Activated CD4-positive, alpha-beta T cell treated with anti-CD3 and anti-CD28 coated beads, Interleukin-2, amount 10 ng/mL, durations not matched to agents 24 days and 14 days (primary cell): ENCODE results near the gene LACTB. TPM values are rescaled to one million over a fixed set of nuclear protein-coding genes. Genes with fewer than 3 reads are reported as not detected.
"Not testable (repeated sequence)": the region's sequence is repeated elsewhere in the genome, so short reads cannot be mapped to it uniquely, and the experiment has no call there.

Experiments used
- DNase-seq: peaks from one replicate; pipeline ENCODE4 v3.0.0; 2022
- H3K27ac Mint-ChIP-seq: one replicate; pipeline ENCODE4 v1.8.0; 2022; ENCODE audit warnings: mild to moderate bottlenecking, mixed read lengths
- H3K27me3 Mint-ChIP-seq: one replicate; pipeline ENCODE4 v1.8.0; 2022; ENCODE audit warnings: mixed read lengths
- H3K36me3 Mint-ChIP-seq: one replicate; pipeline ENCODE4 v1.8.0; 2022; ENCODE audit warnings: low read depth, mild to moderate bottlenecking, mixed read lengths
- H3K4me1 Mint-ChIP-seq: one replicate; pipeline ENCODE4 v1.8.0; 2021; ENCODE audit warnings: mixed read lengths
- H3K4me3 Mint-ChIP-seq: one replicate; pipeline ENCODE4 v1.8.0; 2022; ENCODE audit warnings: mild to moderate bottlenecking, moderate library complexity, mixed read lengths
- H3K9me3 Mint-ChIP-seq: one replicate; pipeline ENCODE4 v1.8.0; 2021; ENCODE audit warnings: mixed read lengths
- intact Hi-C: fragments of 100-400 bp; cut with micrococcal nuclease; formaldehyde crosslinking; loops from one replicate; pipeline ENCODE4 v1.15.1; 2023
- total RNA-seq: library from RNA; stranded (reverse); gene quantifications from 2 replicates; pipeline ENCODE4 v1.2.3, GENCODE V29; 2022

Gene LACTB
- total RNA-seq, 1 donor from 2014 or later, result 15.7 TPM

GRCh38 chr15:63098901-63099300 lies 22.8 kb upstream of the LACTB start:
- H3K27ac Mint-ChIP-seq, H3K36me3 Mint-ChIP-seq, H3K27me3 Mint-ChIP-seq, H3K9me3 Mint-ChIP-seq, H3K4me3 Mint-ChIP-seq, DNase-seq, intact Hi-C loops, H3K4me1 Mint-ChIP-seq: not testable (repeated sequence)

DNA sequence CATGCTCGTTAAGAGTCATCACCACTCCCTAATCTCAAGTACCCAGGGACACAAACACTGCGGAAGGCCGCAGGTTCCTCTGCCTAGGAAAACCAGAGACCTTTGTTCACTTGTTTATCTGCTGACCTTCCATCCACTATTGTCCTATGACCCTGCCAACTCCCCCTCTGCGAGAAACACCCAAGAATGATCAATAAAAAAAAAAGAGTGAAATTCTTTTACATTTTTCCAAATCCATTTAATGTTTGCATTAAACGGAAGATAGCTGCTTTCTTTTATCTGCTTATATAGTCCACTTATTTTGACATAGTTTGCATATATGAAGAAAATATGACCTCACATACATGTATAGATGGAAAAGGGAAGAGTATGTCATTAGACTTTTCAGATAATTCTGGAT lies 22.1 kb upstream of the LACTB start:
- H3K36me3 Mint-ChIP-seq, intact Hi-C loops, H3K4me3 Mint-ChIP-seq, H3K27ac Mint-ChIP-seq, H3K27me3 Mint-ChIP-seq, DNase-seq, H3K9me3 Mint-ChIP-seq, H3K4me1 Mint-ChIP-seq: not testable (repeated sequence)

DNA sequence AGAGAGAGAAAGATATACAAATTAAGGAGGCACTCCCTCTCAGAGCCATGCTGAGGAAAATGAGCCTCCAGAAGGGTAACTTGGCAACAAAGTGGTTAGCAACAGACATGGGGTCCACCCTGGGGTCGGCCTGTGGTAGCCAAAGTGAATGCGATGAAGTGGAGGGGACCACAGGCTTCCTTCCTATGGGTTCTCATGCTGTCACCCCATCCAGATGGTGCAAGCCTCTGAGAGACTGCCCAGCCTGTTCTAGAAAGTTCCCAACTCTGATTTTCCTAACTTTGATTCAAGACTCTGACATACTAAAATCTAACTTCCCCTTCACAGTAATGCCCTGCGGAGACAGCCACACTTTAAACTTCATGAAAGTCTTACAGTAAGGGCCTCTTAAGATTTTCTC lies 18.2 kb upstream of the LACTB start:
- H3K4me3 Mint-ChIP-seq, result no peak overlapping the region
- no peak for DNase-seq
- intact Hi-C loops, result no loop called here
- H3K4me1 Mint-ChIP-seq, result no peaks in the 10 kb centered on the region
- peaks cover 9% of the 10 kb centered on the region for H3K27me3 Mint-ChIP-seq
- no peaks in the 10 kb centered on the region for H3K36me3 Mint-ChIP-seq
- H3K27ac Mint-ChIP-seq, result no peak overlapping the region
- H3K9me3 Mint-ChIP-seq, result peaks cover 3% of the 10 kb centered on the region

GRCh38 chr15:63104727-63105126 lies 16.9 kb upstream of the LACTB start:
- no peaks in the 10 kb centered on the region for H3K4me1 Mint-ChIP-seq
- no peak for DNase-seq
- no peak overlapping the region for H3K4me3 Mint-ChIP-seq
- peaks cover 3% of the 10 kb centered on the region for H3K9me3 Mint-ChIP-seq
- intact Hi-C loops, result no loop called here
- no peaks in the 10 kb centered on the region for H3K36me3 Mint-ChIP-seq
- no peak overlapping the region for H3K27ac Mint-ChIP-seq
- peaks cover 19% of the 10 kb centered on the region for H3K27me3 Mint-ChIP-seq

DNA sequence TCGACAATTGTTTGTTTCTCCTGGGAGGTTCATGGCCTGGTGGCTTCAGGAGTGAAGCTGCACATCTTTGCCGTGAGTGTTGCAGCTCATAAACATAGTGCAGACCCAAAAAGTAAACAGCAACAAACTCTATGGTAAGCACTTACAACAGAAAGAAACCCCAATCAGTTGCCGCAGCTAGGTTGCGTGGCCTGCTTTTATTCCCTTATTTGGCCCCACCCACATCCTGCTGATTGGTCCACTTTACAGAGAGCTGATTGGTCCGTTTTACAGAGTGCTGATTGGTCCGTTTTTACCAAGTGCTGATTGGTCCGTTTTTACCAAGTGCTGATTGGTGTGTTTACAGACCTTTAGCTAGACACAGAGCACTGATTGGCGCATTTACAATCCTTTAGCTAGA lies 16.3 kb upstream of the LACTB start:
- H3K4me3 Mint-ChIP-seq, H3K27ac Mint-ChIP-seq, H3K36me3 Mint-ChIP-seq, H3K9me3 Mint-ChIP-seq, intact Hi-C loops, H3K4me1 Mint-ChIP-seq, DNase-seq: not testable (repeated sequence)
- peaks cover 19% of the 10 kb centered on the region for H3K27me3 Mint-ChIP-seq

DNA sequence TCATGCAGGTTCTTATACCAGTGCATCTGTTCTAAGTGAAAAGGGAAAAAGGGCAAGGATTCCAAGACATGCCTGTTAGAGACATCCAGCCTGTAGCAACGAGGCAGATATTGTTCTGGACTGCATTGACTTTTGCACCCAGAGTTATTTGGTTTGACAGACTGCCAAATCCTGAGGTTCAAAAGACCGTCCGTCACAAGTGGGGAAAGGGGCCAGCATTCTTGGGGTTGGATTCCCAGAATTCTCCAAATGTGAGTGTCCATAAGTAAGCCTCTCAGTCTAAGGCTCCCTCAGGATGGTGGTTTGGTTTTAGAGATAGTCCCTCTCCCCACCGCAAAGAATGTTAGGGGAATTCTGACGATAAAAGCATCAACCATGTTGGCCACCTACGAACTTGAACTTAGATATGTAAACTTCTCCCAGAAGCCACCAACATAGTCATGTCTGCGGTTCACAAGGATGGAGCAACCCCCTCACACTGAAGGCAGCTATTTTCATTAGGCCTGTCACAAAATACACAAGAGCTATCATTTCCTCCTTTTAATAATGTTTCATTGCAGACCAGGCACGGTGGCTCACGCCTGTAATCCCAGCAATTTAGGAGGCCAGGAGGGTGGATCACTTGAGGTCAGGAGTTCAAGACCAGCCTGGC lies 13.6 kb upstream of the LACTB start:
- H3K27ac Mint-ChIP-seq, result no peak overlapping the region
- H3K4me3 Mint-ChIP-seq, result no peak overlapping the region
- peaks cover 3% of the 10 kb centered on the region for H3K9me3 Mint-ChIP-seq
- intact Hi-C loops, result no loop called here
- DNase-seq, result no peak
- peaks cover 19% of the 10 kb centered on the region for H3K27me3 Mint-ChIP-seq
- no peaks in the 10 kb centered on the region for H3K4me1 Mint-ChIP-seq
- H3K36me3 Mint-ChIP-seq, result no peaks in the 10 kb centered on the region

DNA sequence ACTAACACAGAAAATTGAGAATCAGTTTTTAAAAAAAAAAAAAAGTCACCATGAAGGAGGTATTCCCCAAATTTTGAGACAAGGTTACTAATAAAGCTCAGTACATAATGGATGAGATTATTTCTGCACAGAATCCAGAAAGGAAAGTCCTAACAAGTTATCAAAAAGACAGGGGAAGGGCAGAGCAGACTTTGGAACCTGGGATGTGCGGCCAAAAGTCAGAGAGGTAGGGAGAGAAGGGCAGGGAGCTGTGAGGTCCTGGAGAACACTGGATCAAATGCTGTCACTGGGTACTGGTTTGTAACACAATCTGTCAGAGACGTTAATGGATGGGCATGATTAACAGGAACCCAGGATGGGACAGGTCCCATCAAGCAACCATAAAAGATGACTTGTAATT lies 12.2 kb upstream of the LACTB start:
- no peaks in the 10 kb centered on the region for H3K4me1 Mint-ChIP-seq
- peaks cover 14% of the 10 kb centered on the region for H3K27me3 Mint-ChIP-seq

GRCh38 chr15:63109920-63110319 lies 11.7 kb upstream of the LACTB start:
- H3K36me3 Mint-ChIP-seq, result no peaks in the 10 kb centered on the region
- DNase-seq, result no peak

More for the DNA sequence above, 12.2 kb upstream of the LACTB start:
- Mint-ChIP-seq H3K9me3 (peaks cover 3% of the 10 kb centered on the region), H3K4me3 (no peak overlapping the region), H3K36me3 (no peaks in the 10 kb centered on the region), H3K27ac (no peak overlapping the region)
- intact Hi-C loops, result no loop called here
- DNase-seq, result no peak

GRCh38 chr15:63110428-63111026 lies 11.1 kb upstream of the LACTB start:
- no peak overlapping the region for H3K27ac Mint-ChIP-seq
- H3K4me1 Mint-ChIP-seq, result no peaks in the 10 kb centered on the region
- DNase-seq, result no peak
- H3K27me3 Mint-ChIP-seq, result peaks cover 10% of the 10 kb centered on the region
- H3K9me3 Mint-ChIP-seq, result peaks cover 3% of the 10 kb centered on the region
- intact Hi-C loops, result no loop called here
- no peaks in the 10 kb centered on the region for H3K36me3 Mint-ChIP-seq
- H3K4me3 Mint-ChIP-seq, result no peak overlapping the region

More at GRCh38 chr15:63109920-63110319, 11.7 kb upstream of the LACTB start:
- intact Hi-C loops, result no loop called here
- H3K9me3 Mint-ChIP-seq, result peaks cover 3% of the 10 kb centered on the region
- no peak overlapping the region for H3K27ac Mint-ChIP-seq
- H3K4me1 Mint-ChIP-seq, result no peaks in the 10 kb centered on the region
- H3K27me3 Mint-ChIP-seq, result peaks cover 13% of the 10 kb centered on the region
- no peak overlapping the region for H3K4me3 Mint-ChIP-seq

- no peak overlapping the region for H3K4me3 Mint-ChIP-seq
- peaks cover 10% of the 10 kb centered on the region for H3K27me3 Mint-ChIP-seq
- no peak for DNase-seq
- H3K36me3 Mint-ChIP-seq, result no peaks in the 10 kb centered on the region
- H3K27ac Mint-ChIP-seq, result no peak overlapping the region
- no peaks in the 10 kb centered on the region for H3K4me1 Mint-ChIP-seq
- intact Hi-C loops, result no loop called here
- no peaks in the 10 kb centered on the region for H3K9me3 Mint-ChIP-seq
Observed at GRCh38 chr15:63111481-63111880, 10.2 kb upstream of the LACTB start.

DNA sequence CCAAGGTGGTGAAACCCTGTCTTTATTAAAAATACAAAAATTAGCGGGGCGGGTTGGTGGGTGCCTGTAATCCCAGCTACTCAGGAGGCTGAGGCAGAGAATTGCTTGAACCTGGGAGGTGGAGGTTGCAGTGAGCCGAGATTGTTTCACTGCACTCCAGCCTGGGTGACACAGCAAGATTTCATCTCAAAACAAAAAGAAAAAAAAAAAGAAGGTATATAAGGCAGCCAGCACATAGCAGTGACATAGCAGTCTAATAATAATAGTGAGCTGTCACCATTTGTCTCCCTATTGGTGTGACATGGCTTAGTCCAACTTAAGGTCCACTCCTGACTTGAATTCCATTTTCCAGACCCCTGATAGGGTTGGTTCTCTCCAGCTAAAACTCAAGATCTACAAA lies 8.8 kb upstream of the LACTB start:
- H3K27me3 Mint-ChIP-seq, result peaks cover 10% of the 10 kb centered on the region
- no peak for DNase-seq
- no peaks in the 10 kb centered on the region for H3K4me1 Mint-ChIP-seq
- no peak overlapping the region for H3K4me3 Mint-ChIP-seq
- intact Hi-C loops, result no loop called here
- H3K9me3 Mint-ChIP-seq, result no peaks in the 10 kb centered on the region
- no peaks in the 10 kb centered on the region for H3K36me3 Mint-ChIP-seq
- no peak overlapping the region for H3K27ac Mint-ChIP-seq

- Mint-ChIP-seq H3K4me1 (no peaks in the 10 kb centered on the region), H3K27ac (no peak overlapping the region), H3K4me3 (no peak overlapping the region), H3K36me3 (peaks cover under 1% of the 10 kb centered on the region), H3K9me3 (peaks cover 3% of the 10 kb centered on the region), H3K27me3 (peaks cover 2% of the 10 kb centered on the region)
- intact Hi-C loops, result no loop called here
- DNase-seq, result no peak
Observed at GRCh38 chr15:63114465-63114864, 7.2 kb upstream of the LACTB start.

GRCh38 chr15:63118854-63119253 lies 2.8 kb upstream of the LACTB start:
- H3K4me1 Mint-ChIP-seq, result peaks cover 7% of the 10 kb centered on the region
- no peak overlapping the region for H3K27ac Mint-ChIP-seq
- intact Hi-C loops, result no loop called here
- peaks cover 12% of the 10 kb centered on the region for H3K36me3 Mint-ChIP-seq
- H3K9me3 Mint-ChIP-seq, result peaks cover 18% of the 10 kb centered on the region
- DNase-seq, result no peak
- H3K4me3 Mint-ChIP-seq, result no peak overlapping the region
- H3K27me3 Mint-ChIP-seq, result no peaks in the 10 kb centered on the region

GRCh38 chr15:63122002-63122875 lies 578 bp downstream of the LACTB start:
- Mint-ChIP-seq H3K9me3 (peaks cover 18% of the 10 kb centered on the region), H3K4me3 (peak overlapping the region; percentile 94)
- intact Hi-C loops, result loop anchor here (1.0 kb wide), 1 partner anchor 67 kb away; the partner anchor contains the start of gene RAB8B

More at GRCh38 chr15:63122002-63122875, 578 bp downstream of the LACTB start:
- Mint-ChIP-seq H3K27me3 (no peaks in the 10 kb centered on the region), H3K27ac (peak overlapping the region; percentile 85), H3K4me1 (peaks cover 8% of the 10 kb centered on the region), H3K36me3 (peaks cover 29% of the 10 kb centered on the region)
- peak; percentile 95 for DNase-seq
